ENCODE data around the gene SUCO.

- no peak for TF ChIP-seq CTCF (conservative IDR thresholded peaks at IDR 0.05; ENCODE audit: low read length)
- no peak for TF ChIP-seq EZH2phosphoT487 (IDR thresholded peaks at IDR 0.05; ENCODE audit: borderline replicate concordance, low read depth, low read length)
Observed at GRCh38 chr1:172517545-172517944, 15.4 kb upstream of the SUCO start.

Measured in OCI-LY7 (cell line).